K562 (cell line): ENCODE results near the gene TMEM121B. TPM values are rescaled to one million over a fixed set of nuclear protein-coding genes. Genes with fewer than 3 reads are reported as not detected.

Experiments
- ATAC-seq: fragments of 200-7000 bp; cut with Tn5 transposase; 3 replicates; pipeline ENCODE4 v1.9.1; 2020; ENCODE audit warnings: moderate library complexity
- BruUV-seq: library from RNA; stranded (reverse); fragments of 400-500 nt; replicated peaks from 2 replicates; lab custom pipeline; 2021; lab: Mats Ljungman, UMichigan
- CTCF ChIA-PET: fragments of 300-600 bp; formaldehyde crosslinking; extraction: SDS; loops from one replicate; lab custom pipeline; 2021; ENCODE audit warnings: low intra/inter-chr PET ratio; lab: Yijun Ruan, JAX
- POLR2A ChIA-PET: fragments of 300-600, 350-650 bp; sonication (Branson Sonifier 250); formaldehyde crosslinking; extraction: SDS; loops from one replicate; lab custom pipeline; 2021; ENCODE audit warnings: antibody characterized with exemption, inconsistent platforms; lab: Yijun Ruan, JAX
- DNase-seq, 4 experiments: peaks; one replicate each; pipeline versions ENCODE4 v3.0.0 to v3.0.0-alpha.2; 2011 to 2018; ENCODE audit warnings: low spot score in 3 of 4, mixed read lengths in 3 of 4; ENCODE audit errors: extremely low read depth in 1 of 4
- FAIRE-seq: peaks from 2 replicates; lab custom pipeline; 2011; peaks lifted over from hg19 to GRCh38; lab: Jason Lieb, UNC
- H2AFZ ChIP-seq: 2 replicates; pipeline ENCODE4 v1.6.0; 2011; ENCODE audit warnings: low read depth, low read length, control low read depth, inconsistent platforms
- H3K27ac ChIP-seq: fragments of 200-600 bp; 3 replicates; pipeline ENCODE4 v1.8.0; 2011; ENCODE audit warnings: low read depth, mild to moderate bottlenecking, control low read depth, inconsistent platforms, low read length, moderate library complexity, mixed read lengths; ENCODE audit errors: extremely low read depth
- H3K27me3 ChIP-seq, 2 experiments: fragments of 300-600 bp in 1 of 2; 2 replicates in 1 of 2; 3 replicates in 1 of 2; pipeline versions ENCODE4 v1.6.0 to v1.8.0; 2011; ENCODE audit warnings: inconsistent platforms in 2 of 2, low read length in 2 of 2, mild to moderate bottlenecking in 1 of 2, mixed read lengths in 1 of 2, moderate library complexity in 1 of 2; ENCODE audit not compliant: control insufficient read depth in 2 of 2, insufficient read depth in 2 of 2
- H3K36me3 ChIP-seq: fragments of 300-600 bp; 3 replicates; pipeline ENCODE4 v1.8.0; 2011; ENCODE audit warnings: mild to moderate bottlenecking, low read length, inconsistent platforms; ENCODE audit not compliant: control insufficient read depth, insufficient read depth
- H3K4me1 ChIP-seq, 2 experiments: fragments of 200-600 bp in 1 of 2; replicated peaks in 1 of 2; 2 replicates in 1 of 2; 3 replicates in 1 of 2; pipeline versions ENCODE4 v1.5.1 to v1.8.0; 2011; ENCODE audit warnings: inconsistent platforms in 2 of 2, low read length in 2 of 2, mild to moderate bottlenecking in 1 of 2, mixed read lengths in 1 of 2, moderate library complexity in 1 of 2; ENCODE audit not compliant: control insufficient read depth in 2 of 2, insufficient read depth in 2 of 2
- H3K4me2 ChIP-seq: 2 replicates; pipeline ENCODE4 v1.6.1; 2011; ENCODE audit warnings: low read length, control low read depth, inconsistent platforms, mixed read lengths; ENCODE audit not compliant: insufficient read depth
- H3K4me3 ChIP-seq: fragments of 200-600 bp; sonication (generic), shearing (Covaris generic); 2 replicates; pipeline ENCODE4 v1.5.1; 2016; ENCODE audit warnings: control low read depth, inconsistent platforms
- H3K79me2 ChIP-seq: fragments of 200-600 bp; 3 replicates; pipeline ENCODE4 v1.8.0; 2011; ENCODE audit warnings: low read length, inconsistent platforms; ENCODE audit not compliant: control insufficient read depth, insufficient read depth
- H3K9ac ChIP-seq, 2 experiments: 2 replicates each; pipeline versions ENCODE4 v1.6.0 to v1.6.1; 2011; ENCODE audit warnings: low read depth in 2 of 2, low read length in 2 of 2, control low read depth in 1 of 2, inconsistent platforms in 1 of 2, mild to moderate bottlenecking in 1 of 2, mixed read lengths in 1 of 2; ENCODE audit not compliant: insufficient read depth in 1 of 2
- H3K9me1 ChIP-seq: one replicate; pipeline ENCODE4 v1.6.0; 2011; ENCODE audit warnings: inconsistent platforms, mild to moderate bottlenecking, low read length, moderate library complexity; ENCODE audit not compliant: control insufficient read depth, insufficient read depth
- H3K9me3 ChIP-seq: replicated peaks from 2 replicates; pipeline ENCODE4 v1.5.1; 2011; ENCODE audit warnings: low read depth, low read length, inconsistent platforms; ENCODE audit not compliant: control insufficient read depth, insufficient read depth
- H4K20me1 ChIP-seq: replicated peaks from 2 replicates; pipeline ENCODE4 v1.6.1; 2011; ENCODE audit warnings: low read length, inconsistent platforms, mixed read lengths; ENCODE audit not compliant: control insufficient read depth, insufficient read depth
- C11orf30 ChIP-seq: fragments of 450-650 bp; IDR thresholded peaks from 2 replicates; pipeline ENCODE4 v1.6.1; 2016; ENCODE audit warnings: low read depth, mild to moderate bottlenecking
- ILK ChIP-seq: fragments of 450-650 bp; IDR thresholded peaks from 2 replicates; pipeline ENCODE4 v1.6.1; 2016; ENCODE audit warnings: missing genetic modification characterization, low read depth, mild to moderate bottlenecking, missing compliant biosample characterization, moderate library complexity, borderline replicate concordance
- MAFG ChIP-seq: fragments of 450-650 bp; conservative IDR thresholded peaks from 2 replicates; pipeline ENCODE4 v1.6.1; 2016; ENCODE audit warnings: missing genetic modification characterization, missing compliant biosample characterization
- SP2 ChIP-seq: IDR thresholded peaks from 2 replicates; pipeline ENCODE4 v1.6.1; 2011; ENCODE audit warnings: mild to moderate bottlenecking, low read depth, low read length, moderate library complexity; ENCODE audit not compliant: poor library complexity, severe bottlenecking; ENCODE audit errors: extremely low read depth
- ZNF316 ChIP-seq: fragments of 450-650 bp; IDR thresholded peaks from 2 replicates; pipeline ENCODE4 v1.6.1; 2016
- ZNF347 ChIP-seq: fragments of 450-650 bp; formaldehyde crosslinking; IDR thresholded peaks from 2 replicates; pipeline ENCODE4 v1.4.0; 2020; ENCODE audit warnings: low read depth, mild to moderate bottlenecking, moderate library complexity
- ZNF77 ChIP-seq: fragments of 250-450 bp; sonication (Bioruptor Pico); IDR thresholded peaks from 2 replicates; pipeline ENCODE4 v1.5.0; 2020
- in situ Hi-C: fragments of 300-500 bp; cut with MboI; formaldehyde crosslinking; loops from 4 replicates; pipeline ENCODE4 v1.15.0; 2018; ENCODE audit warnings: inconsistent platforms, mixed read lengths
- intact Hi-C: fragments of 100-400 bp; cut with micrococcal nuclease; formaldehyde crosslinking; loops from 2 replicates; pipeline ENCODE4 v1.14.2; 2022
- polyA plus RNA-seq, 8 experiments: library from polyadenylated mRNA; depleted of rRNA in 4 of 8; stranded (reverse) in 5 of 8; unstranded in 3 of 8; fragments of >200 nt; fragmentation: Nextera tagmentation in 2 of 8; fragmentation: Illumina TruSeq in 1 of 8; extraction: Ambion mirVana in 2 of 8; extraction: Trizol in 1 of 8; gene quantifications; 2 replicates each; pipeline versions ENCODE4 v1.2.1 to v1.2.3, GENCODE V29; 2011 to 2014; ENCODE audit warnings: inconsistent platforms in 1 of 8, missing spikeins in 1 of 8
- total RNA-seq, 7 experiments: library from RNA; depleted of rRNA in 6 of 7; stranded (reverse); fragments of >200 nt in 6 of 7; fragmentation: Illumina TruSeq in 2 of 7; extraction: Trizol in 2 of 7; gene quantifications; 2 replicates each; pipeline versions ENCODE4 v1.2.1 to v1.2.3, GENCODE V29; 2011 to 2021; ENCODE audit warnings: low replicate concordance in 1 of 7

TMEM121B gene
- total and polyA plus RNA-seq, 9 of the 15 experiments (the other 6 are each of a cell fraction or from before 2014, with no cell fraction given) = 0.03 to 0.07 (median 0.03) TPM; not detected in 6

DNA sequence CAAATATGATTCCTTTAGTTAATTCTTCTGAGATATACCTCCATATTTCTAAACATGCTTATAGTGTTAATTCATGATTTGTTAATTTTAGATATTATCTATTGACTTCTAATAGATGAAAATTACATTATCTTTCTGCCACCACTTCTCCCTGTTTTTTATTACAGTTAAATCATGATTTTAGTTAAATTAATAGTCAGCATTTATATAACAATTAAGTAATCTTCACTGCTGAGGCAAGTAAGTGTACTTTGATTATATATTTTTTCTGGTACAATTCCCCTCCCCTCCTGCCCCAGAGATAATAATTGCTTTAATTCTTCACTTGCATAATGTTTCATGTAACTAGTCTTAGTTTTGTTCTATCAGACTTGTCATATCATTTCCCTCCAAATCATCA, 30.6 kb downstream of the TMEM121B start:
- Histone ChIP-seq H3K9me3 (no peaks in the 10 kb centered on the region), H3K79me2 (peaks cover 5% of the 10 kb centered on the region; the same call in 1 of the 3 replicates), H3K27ac (no peak overlapping the region), H2AFZ (no peak overlapping the region), H3K27me3 (no peaks in the 10 kb centered on the region), H3K4me1 (peaks cover 0 to 5% of the 10 kb centered on the region in 2 experiments; a peak in 4 of 5 replicates), H3K4me2 (no peak overlapping the region), H3K9me1 (no peaks in the 10 kb centered on the region), H4K20me1 (peaks cover 12% of the 10 kb centered on the region), H3K9ac (no peak overlapping the region), H3K4me3 (no peak overlapping the region), H3K36me3 (no peaks in the 10 kb centered on the region)
- CTCF ChIA-PET = no interaction called here
- in situ Hi-C loops = no loop called here
- ATAC-seq (no peak), DNase-seq (no peak), FAIRE-seq (no peak)
- intact Hi-C loops = no loop called here
- POLR2A ChIA-PET = no interaction called here
- BruUV-seq = no TSS peak
- TF ChIP-seq C11orf30 = peak; percentile 67
- TF ChIP-seq ILK (tag) = no peak
- TF ChIP-seq ZNF347 (CRISPR knock-in tag) = no peak
- peak; percentile 75 for TF ChIP-seq ZNF316
- no peak for TF ChIP-seq ZNF77 (CRISPR knock-in tag)
- no peak for TF ChIP-seq SP2
- TF ChIP-seq MAFG (tag) = peak; percentile 41; the same call in 1 of the 2 replicates
